Prostate gland (tissue), 2 donors: Measurements from ENCODE around the gene DDX51.

Experiments
- POLR2AphosphoS5 ChIP-seq: sonication (generic); formaldehyde crosslinking; IDR thresholded peaks from one replicate; pipeline ENCODE4 v1.6.1; 2017; ENCODE audit warnings: antibody characterized with exemption
- TF ChIP-seq, protein P1 (sequence below), 4 experiments: fragments of 200-600 bp in 2 of 4; fragments of 450-650 bp in 2 of 4; sonication (generic) in 2 of 4; IDR thresholded peaks; 1 replicate in 3 of 4; 2 replicates in 1 of 4; pipeline ENCODE4 v1.5.1; 2016 to 2019; ENCODE audit warnings: antibody characterized with exemption in 4 of 4, mild to moderate bottlenecking in 2 of 4, moderate library complexity in 2 of 4

- TF ChIP-seq POLR2AphosphoS5, result no peak
- TF ChIP-seq, protein P1, sequence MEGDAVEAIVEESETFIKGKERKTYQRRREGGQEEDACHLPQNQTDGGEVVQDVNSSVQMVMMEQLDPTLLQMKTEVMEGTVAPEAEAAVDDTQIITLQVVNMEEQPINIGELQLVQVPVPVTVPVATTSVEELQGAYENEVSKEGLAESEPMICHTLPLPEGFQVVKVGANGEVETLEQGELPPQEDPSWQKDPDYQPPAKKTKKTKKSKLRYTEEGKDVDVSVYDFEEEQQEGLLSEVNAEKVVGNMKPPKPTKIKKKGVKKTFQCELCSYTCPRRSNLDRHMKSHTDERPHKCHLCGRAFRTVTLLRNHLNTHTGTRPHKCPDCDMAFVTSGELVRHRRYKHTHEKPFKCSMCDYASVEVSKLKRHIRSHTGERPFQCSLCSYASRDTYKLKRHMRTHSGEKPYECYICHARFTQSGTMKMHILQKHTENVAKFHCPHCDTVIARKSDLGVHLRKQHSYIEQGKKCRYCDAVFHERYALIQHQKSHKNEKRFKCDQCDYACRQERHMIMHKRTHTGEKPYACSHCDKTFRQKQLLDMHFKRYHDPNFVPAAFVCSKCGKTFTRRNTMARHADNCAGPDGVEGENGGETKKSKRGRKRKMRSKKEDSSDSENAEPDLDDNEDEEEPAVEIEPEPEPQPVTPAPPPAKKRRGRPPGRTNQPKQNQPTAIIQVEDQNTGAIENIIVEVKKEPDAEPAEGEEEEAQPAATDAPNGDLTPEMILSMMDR (IDR thresholded peaks at IDR 0.05), result no peak
Observed at GRCh38 chr12:132130690-132131089, 13.4 kb downstream of the DDX51 start.
